Activated CD4-positive, CD25-positive, alpha-beta regulatory T cell treated with anti-CD3 and anti-CD28 coated beads, Interleukin-2, amount 50 U/mL, for 72 hours (primary cell): ENCODE results near the gene ZNF263.

ENCODE experiments used
- DNase-seq: peaks from one replicate; pipeline ENCODE4 v3.0.0; 2021

ZNF263 gene

DNA sequence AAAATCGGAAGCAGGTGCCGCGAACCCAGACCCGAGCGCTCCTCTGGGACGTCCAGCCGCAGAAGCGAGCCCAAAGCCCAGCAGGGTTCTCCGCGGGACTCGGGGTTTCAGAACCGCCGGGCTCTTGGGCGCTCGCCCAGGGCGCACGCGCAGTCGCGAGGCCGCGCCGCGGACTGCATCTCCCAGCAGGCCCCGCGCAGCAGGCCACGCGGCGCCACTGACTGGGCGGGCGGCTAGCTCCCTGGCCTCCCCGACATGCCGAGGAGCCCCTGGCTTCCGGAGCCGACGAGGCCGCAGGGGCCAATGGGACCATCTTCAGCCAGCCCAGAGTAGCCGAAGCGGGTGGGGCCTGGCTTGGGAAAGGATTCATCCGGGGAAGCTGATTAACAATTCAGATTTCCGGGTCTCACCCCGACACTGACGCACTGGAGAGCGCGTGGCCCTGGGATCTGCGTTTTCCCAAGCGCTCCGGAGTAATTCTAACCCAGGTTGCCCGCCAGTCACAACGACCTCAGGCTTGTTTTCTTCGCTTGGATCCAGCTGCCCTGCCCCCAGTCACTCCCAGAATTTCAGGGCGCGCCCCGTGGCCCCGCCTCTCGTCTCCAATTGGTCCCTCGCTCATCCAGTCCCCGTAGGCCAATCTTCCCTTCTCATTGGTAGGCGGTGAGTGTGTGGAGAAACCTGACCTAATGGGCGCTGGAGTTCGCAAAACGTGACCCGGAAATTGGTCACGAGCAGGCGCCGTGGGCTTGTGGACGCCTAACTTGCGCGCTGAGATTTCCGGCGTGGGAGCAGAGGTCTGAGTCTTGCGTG, at the start of gene ZNF263:
Gene ZNF263 (plus strand): TSS at position 762 of the 813 bp plus-strand sequence. CDS start 328 bp downstream, outside the sequence.
- peak; percentile 91 for DNase-seq

DNA sequence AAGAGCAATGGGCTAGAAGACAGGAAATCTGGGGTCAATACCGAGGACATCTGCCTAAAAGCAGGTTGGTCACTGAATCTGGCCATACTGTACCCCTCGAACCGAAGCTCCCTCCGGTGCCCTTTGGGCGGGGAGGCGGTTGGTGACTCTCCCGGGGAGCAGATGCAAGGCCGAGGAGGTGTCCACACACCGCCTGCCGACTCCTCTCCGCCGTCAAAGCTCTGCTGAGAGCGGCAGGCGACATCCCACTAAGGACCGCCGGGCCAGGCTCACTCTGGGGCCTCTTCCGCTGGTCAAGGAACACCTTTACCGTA, 48.8 kb upstream of the ZNF263 start:
- no peak for DNase-seq

DNA sequence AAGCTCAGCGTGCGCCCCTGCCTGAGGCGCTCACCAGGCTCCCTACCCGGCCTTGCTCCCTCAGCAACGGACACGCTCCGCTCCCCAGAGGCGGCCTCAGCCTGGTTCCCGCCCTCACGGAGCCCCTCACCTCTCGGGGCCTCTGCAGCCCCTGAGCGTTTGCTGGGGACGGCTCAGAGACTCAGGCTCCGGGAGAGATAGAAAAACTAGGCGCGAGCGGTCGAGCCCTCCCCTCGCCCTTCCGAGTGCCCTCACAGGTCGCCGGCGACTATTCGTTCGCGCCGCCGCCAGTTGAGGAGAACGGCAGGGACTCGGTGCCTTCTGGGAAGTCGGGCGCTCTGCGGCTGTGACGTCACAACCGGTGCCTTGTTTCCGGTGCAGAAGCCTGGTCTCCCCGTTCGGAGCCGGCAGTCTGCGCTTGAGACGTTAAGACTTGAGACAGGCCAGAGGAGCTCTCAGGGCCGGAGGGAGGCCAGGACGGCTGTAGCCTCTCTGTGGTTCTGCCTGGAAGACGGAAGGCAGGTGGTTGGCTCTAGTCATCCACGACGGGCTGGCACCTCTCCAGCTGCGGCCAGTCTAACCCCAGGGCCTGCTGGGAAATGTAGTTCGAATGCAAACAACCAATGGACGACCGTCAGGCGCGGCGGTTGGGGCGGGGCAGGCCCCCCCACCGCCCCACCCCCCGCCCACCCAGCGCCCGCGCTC, 48.3 kb upstream of the ZNF263 start, which contains the start of gene ZNF200:
Gene ZNF200 (minus strand): TSS at position 302 of the 705 bp plus-strand sequence. CDS start 1,403 bp downstream, outside the sequence.
- DNase-seq = peak; percentile 92

DNA sequence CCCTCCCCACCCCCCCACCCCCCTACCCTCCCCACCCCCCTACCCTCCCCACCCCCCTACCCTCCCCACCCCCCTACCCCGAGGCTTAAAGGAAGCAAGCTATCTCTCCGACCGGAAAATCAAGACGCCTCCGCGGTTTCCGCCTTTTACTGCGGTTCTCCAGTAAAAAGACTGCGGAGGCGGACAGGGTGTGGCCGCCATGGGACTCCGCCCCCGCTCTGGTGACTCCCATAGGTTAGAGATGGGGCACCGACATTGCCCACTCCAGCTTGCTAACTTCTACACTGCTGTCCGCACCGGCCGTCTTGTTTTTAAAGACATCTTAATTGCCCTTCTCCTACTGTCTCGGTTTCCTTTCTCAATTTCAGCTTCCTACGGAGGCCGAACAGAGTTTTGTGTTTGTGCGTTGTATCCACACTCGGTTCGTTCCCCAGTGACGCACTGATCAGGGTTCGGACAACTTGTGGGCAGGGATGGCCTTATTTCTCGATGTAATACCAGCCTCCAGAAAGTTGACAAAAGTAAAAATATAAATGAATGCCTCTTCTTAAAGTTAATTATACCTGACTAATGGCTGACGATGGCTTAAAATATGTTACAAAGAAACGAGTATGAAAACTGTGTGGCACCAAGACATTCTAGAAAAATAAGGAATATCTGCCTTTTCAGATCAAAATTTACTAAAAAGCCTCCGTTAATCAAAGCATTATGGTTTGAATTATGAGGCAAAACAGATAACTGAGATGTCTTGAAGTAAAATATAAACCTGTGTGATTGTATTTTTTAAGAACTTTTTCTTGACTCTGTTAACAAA, 47.2 kb upstream of the ZNF263 start:
- DNase-seq = peak; percentile 36

DNA sequence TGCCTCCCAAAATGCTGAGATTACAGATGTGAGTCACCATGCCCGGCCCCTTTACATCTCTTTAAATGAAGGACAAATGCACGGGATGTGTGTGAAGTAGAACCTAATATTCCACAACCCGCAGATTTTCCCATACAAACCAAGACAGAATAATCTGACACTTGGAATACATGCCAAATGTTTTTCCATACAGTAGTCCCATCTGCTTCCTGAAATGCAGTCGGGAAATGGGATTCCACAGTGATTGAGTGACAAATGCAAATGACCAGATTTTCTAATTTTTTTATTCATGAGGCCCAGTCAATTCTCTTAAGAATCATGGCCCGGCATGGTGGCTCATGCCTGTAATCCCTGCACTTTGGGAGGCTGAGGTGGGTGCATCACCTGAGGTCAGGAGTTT, 41.5 kb upstream of the ZNF263 start:
- DNase-seq = no peak

DNA sequence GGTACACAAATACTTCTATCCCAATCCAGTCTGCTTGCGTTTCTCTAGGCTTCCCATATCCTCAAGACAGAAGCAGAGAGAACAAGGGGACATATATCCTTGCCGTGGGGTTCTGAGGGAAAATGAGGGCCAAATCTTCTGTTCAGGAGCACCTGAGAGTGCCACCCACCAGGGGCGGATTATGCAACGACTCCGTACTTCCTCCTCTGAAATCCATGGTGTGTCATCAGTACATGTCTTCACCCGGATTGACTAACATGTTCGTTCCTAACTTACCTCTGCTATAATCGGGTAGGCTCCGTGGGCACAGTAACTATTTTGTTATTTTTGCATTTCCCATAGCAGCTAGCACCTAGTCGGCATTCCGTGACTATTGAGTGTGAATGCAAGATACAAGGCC, 40.6 kb upstream of the ZNF263 start:
- DNase-seq = no peak

DNA sequence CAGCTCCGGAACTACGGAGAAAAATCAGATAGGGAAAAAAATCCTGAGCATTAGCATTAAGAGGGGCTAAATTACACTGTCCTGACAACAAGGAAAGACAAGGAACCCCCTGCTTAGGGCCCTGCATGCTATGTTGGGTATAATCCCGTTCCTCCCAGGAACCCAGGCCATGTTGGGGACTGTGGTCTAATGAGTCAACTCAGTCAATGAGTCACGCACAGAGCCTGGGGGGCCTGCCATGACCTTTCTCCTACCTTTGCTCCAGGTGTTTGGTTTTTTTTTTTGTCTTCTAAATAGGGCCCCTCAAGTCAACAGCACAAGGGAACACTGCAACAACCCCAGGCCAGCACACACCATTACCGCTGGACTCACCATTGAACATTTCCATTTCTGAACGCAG, 39.4 kb upstream of the ZNF263 start:
- DNase-seq = no peak

DNA sequence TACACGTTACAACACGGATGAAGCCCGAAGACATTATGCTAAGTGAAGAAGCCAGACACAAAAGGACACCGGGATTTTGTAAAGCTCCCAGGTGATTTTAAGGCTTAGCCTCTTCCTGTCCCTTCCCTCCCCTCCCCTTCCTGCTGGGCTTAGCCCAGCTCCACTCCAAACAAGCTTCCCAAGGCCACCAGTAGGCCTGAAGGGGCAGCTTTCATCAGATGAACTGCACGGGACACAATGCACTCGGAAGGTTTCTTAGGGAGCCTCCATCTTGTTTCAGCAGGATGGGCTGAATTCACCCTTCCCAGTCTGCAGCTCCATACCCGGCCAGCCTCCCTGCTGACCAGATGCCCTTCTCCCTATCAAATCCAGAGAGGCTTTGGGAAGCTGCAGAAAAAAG, 37.3 kb upstream of the ZNF263 start:
- DNase-seq = no peak

DNA sequence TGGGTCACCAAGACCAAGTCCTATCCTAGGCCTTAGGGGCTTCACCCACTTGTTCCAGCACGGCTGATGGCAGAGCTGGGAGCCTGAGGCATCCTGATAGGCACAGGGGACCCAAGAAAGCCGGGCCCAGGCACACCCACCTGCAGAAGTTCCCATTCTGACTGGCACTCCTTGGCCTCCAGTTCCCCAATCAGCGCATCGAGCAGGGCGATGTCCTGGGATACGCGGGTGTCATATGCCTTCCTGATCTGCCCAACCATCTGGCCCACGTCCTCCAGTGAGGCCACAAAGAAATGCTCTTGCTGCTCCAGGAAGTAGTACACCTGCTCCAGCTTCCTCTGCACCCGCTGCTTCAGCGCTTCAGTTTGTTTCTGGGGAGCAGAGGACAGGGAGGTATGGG, 36.4 kb upstream of the ZNF263 start:
- DNase-seq = no peak

DNA sequence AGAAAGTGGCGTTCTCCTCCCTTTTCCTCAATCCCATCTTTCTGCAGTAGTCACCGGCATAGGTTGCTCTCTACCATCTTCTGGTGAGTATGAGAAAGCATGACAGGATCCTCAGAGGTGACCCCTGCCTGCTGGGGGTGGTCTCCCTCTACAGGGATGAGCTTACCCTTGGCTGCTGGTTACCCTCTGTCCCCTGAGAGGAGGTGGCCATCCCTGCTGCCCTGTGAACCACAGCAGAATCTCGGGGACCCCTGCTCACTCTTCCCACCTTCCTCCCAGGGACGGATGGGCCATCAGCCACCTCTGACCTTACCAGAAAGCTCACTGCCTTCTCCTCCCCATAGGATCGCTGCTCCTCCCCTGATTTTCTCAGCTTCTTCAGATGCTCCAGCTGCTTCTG, 34.7 kb upstream of the ZNF263 start:
- DNase-seq = no peak

DNA sequence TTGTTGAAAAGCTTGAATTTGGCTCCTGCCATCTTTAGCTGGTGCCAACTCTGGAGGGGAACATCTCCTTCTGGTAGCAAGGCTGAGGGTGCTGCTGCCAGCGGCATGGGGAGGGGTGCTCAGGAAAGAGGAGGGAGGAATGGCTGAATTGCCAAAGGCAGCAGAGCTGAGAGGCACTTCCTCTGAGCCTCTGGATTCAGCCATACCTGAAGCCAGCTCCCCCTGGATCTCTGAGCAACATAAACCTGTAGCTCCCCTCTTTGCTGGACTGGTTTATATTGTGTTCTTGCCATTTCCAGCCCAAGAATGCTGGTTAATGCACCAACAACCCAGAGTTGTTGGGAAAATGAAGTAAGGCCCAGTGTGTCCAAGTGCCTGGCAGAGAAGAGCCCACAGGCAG, 34.3 kb upstream of the ZNF263 start:
- DNase-seq = no peak

DNA sequence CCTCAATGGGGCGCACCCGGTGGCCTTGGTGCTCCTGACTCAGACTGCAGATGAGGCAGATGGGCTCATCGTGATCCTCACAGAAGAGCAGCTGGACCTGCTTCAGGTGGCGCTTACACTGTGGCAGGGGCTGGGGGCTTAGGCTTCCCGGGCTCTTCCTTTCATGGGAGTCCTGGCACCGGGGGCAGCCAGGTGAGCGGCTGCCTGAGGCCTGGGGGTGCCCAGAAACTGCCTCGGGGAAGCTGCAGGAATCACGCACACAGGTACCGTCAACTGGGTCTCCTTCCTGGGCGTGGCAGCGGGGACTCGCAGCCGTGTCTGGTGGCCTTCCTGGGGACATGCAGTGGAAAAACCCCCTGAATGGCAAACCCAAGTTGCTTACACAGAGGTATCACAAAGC, 33.8 kb upstream of the ZNF263 start:
- DNase-seq = no peak

DNA sequence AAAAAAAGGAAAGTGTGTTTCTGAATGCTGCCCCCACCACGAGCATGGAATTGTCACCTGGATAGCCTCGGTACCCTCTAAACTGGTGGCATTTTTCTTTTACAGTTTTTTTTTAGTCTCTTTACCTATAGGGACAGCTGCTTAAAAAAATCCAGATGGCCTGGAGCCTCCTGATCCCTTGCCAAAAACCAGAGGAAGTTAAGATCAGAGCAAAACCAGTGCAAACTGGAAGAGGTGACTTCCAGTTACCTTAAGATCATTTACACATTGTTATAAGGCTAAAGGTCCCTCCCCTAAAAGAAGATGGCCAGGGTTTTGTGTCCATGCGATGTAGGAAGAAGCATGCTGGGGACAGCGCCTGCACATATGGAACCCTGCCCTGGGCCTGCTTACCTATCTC, 30.3 kb upstream of the ZNF263 start:
- DNase-seq = no peak

DNA sequence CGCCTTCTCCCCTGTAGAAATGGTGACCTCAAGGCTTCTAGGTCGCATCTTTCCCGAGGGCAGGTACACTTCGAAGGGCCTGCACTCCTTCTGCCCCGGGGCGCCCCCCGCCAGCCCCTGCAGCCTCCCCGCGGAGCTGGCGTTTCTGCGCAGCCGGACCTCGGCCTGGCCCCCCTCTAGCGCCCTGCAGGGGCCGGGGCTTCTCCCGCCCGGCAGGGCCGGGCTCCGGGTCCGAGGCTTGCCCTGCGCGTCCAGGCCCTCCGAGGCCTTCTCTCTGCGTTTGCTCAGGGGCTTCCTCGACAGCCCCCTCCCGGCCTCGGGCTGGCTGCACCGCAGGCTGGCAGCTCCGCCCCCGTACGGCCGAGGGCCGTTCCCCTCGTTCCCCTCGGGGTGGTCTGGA, 29.0 kb upstream of the ZNF263 start:
- DNase-seq = no peak

DNA sequence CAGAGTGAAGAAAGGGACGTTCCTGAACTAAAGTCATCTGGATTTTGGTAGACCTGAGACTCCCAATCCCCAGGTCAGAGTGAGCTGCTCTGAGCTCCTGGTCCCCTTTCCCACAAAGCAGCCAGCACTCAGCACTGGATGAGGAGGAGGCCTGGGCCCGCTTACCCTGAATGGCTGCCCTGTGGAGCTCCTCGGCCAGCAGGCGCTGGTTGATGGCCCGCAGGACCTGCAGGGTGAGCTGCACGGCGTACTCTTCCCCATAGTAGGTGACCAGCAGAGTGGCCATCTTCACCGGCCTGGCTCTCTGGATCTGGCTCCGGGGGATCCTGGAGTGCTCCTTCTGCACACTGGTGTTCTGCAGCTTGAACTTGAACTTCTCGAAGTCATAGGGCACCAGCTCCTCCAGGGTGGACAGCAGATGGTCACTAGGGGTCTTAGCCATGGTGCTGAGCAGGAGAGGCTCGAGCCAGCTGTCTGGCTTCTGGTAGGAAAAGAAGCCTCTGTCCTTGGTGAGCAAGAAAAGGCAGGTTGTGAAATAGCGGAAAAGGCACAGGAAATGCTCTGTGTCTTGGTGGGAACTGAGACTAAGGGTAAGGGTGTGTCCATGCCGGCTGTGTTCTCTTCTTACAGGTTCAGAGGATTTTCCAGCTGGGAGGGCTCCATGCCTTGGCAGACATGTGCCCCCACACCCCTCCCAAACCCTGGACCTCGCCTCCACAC, 27.0 kb upstream of the ZNF263 start, which contains the start of gene MEFV:
Gene MEFV (minus strand): TSS at position 488 of the 720 bp plus-strand sequence. CDS start 46 bp downstream, at position 442.
- no peak for DNase-seq

DNA sequence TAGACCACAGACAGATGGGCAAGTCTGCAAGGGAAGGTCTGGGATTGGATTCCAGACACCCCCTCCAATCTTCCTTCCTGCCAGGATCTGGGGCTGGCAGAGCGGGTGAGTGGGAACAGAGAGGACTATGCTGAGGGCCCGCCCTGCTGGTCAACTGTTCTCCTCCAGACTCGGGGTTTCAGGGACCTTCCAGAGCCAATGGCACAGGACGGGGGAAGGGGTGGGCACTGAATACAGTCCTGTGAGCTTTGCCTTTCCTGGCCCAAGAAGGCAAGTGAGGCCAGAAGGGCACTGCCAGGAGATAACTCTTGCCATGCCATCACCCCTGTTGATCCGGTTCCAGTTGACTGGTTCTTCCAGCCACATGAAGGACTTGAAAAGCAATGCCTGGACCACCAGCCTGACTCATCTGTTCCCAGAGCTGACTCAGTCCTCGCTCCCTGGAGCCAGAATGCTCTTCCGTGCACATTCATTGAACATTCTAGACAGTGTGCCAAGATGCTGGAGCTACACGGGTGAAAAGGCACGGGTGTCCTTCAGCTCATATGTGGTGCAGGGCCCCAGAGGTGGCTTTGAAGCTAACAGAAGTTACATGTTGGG, 26.3 kb upstream of the ZNF263 start:
- no peak for DNase-seq

DNA sequence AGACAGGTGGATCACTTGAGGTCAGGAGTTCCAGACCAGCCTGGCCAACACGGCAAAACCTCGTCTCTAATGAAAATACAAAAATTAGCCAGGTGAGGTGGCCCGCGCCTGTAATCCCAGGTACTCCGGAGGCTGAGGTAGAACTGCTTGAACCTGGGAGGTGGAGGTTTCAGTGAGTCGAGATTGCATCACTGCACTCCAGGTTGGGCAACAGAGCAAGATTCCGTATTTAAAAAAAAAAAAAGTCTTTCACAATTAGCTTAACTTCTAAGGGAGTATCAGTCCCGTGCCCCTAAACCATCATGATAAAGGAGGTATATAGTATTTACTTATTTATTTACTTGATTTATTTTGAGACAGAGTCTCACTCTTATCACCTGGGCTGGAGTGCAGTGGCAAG, 23.5 kb upstream of the ZNF263 start:
- DNase-seq = no peak

DNA sequence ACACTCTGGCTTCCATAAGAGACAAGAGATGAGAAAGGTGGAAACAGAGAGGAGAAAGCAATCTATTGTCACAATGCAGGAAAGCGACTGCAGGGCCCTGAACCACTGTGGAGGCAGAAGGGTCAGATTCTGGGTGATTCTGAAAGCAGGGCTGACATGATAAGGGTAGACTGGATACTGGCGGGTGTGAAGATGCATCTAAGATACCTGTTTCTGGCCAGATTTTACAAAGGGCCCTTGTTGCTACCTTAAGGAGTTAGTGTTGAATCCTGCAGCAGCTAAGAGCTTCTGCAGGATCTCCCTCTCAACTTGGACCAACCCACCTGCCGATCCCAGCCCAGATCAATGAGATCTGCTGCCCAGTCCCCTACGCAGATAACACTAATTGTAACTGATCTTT, 20.8 kb upstream of the ZNF263 start:
- no peak for DNase-seq

DNA sequence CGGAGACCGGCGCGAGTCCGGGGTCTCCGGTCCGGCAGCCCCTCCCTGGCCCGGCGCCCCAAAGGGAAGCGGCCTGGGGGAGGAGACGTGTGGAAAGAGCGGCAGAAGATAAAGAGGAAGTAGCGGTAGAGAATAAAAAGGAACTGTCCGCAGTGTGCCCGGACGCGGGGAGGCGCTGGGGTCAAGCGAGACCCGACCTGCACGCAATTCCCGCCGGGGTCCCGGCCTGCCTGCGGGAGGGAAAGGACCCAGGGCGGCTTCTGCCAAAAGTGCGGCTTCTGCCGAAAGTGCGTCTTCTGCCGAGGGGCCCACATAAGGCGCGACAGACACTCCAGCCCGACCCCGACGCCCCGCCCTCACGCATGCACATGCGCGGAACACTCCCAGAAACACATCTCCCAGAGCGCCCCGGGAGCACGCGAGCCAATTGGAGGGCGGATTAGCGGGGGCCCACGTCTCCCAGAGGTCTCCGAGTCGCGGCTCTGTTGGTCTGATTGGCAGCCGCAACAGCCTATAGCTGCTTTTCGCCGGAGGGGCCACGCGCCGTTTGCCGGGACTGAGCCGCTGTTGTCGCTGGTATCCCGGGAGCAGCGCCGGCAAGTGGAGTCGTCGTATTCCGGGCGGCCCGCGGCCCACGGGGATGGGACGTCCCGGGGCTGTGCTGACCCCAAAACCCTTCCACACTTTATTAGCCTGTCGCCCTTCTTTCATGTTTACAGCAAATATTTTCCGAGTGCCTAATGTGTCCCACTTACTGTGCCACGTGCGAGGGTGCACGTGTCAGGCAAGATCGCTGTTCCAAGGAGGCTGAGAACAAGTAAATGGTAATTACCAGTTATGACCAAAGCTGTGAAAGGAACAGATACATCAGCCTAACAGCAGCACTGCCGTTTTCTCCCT, 18.9 kb upstream of the ZNF263 start:
- peak; percentile 97 for DNase-seq

DNA sequence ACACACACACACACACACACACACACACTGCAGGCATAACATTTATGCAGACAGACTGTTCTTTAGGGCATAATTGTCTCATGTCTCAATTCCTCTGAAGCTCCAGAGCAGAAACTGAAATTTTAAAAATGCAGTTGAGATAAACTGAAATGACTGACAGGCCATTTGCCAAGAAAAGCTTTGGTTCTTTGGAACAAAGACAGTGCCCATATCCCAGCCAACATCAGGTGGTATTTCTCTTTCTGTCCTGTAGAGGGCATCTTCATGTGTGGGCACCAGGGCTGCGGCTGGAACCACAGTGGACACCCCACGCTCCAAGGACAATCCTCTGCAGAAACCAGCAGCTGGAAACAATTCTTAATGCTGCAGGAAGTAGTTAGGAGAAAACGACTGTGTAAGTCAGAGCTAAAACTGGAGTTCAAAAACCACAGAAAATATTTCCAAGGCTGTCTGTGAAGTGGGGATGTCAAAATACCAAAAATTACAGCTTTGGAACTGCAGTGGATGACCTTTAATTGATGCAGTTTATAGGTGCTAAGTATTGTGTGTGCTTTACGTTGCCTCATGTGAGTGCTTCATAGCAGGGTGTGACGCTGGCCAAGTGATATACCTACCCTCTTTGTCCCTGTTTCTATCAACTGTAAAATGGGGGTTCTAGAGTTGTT, 16.3 kb upstream of the ZNF263 start:
- no peak for DNase-seq

DNA sequence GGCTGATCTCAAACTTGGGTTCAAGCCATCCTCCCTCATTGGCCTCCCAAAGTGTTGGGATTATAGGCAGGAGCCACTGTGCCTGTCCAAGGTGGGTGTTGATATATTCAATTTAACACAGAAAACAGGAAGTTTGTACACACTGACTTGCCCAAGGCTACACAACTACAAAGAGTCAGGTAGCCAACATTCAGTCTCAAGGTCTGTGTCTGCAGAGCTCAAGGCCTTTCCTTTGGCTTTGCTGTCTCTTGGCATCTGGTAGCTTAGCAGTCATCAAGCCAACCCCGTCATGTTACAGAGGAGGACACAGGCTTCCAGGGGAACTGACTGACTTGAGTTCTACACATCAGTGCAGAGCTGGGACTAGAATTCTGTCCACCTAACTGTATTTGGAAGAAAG, 15.0 kb upstream of the ZNF263 start:
- DNase-seq = no peak
